Mesenchymal stem cell (in vitro differentiated cells and primary cell): ENCODE results near the gene SHISA8.

Experiments used
- DNase-seq: peaks from one replicate; pipeline ENCODE4 v3.0.0-alpha.2; 2013
- H2AFZ ChIP-seq: one replicate; pipeline ENCODE4 v1.6.1; 2013; ENCODE audit warnings: low read depth, mild to moderate bottlenecking, control low read depth, inconsistent platforms, low read length, moderate library complexity
- H2AK5ac ChIP-seq: 2 replicates; pipeline ENCODE4 v1.6.1; 2013; ENCODE audit warnings: low read length, moderate library complexity, mild to moderate bottlenecking, inconsistent platforms; ENCODE audit not compliant: severe bottlenecking
- H2BK120ac ChIP-seq: one replicate; pipeline ENCODE4 v1.6.1; 2013; ENCODE audit warnings: low read depth, mild to moderate bottlenecking, inconsistent platforms, low read length, moderate library complexity
- H2BK12ac ChIP-seq, 2 experiments: one replicate each; pipeline ENCODE4 v1.6.1; 2013; ENCODE audit warnings: inconsistent platforms in 2 of 2, low read length in 2 of 2, mild to moderate bottlenecking in 2 of 2, moderate library complexity in 2 of 2, control low read depth in 1 of 2
- H2BK15ac ChIP-seq: one replicate; pipeline ENCODE4 v1.6.1; 2013; ENCODE audit warnings: mild to moderate bottlenecking, low read depth, inconsistent platforms; ENCODE audit not compliant: poor library complexity, severe bottlenecking
- H2BK5ac ChIP-seq: 2 replicates; pipeline ENCODE4 v1.6.1; 2013; ENCODE audit warnings: low read depth, mild to moderate bottlenecking, low read length, control low read depth, inconsistent platforms; ENCODE audit not compliant: poor library complexity, severe bottlenecking
- H3K14ac ChIP-seq, 2 experiments: one replicate each; pipeline ENCODE4 v1.6.1; 2013; ENCODE audit warnings: inconsistent platforms in 2 of 2, low read length in 2 of 2, control low read depth in 1 of 2, mild to moderate bottlenecking in 1 of 2, moderate library complexity in 1 of 2
- H3K18ac ChIP-seq, 2 experiments: one replicate each; pipeline ENCODE4 v1.6.1; 2013; ENCODE audit warnings: inconsistent platforms in 2 of 2, low read length in 2 of 2, control low read depth in 1 of 2, low read depth in 1 of 2, mild to moderate bottlenecking in 1 of 2
- H3K23ac ChIP-seq, 2 experiments: one replicate each; pipeline ENCODE4 v1.6.1; 2013; ENCODE audit warnings: inconsistent platforms in 2 of 2, low read length in 2 of 2, mild to moderate bottlenecking in 2 of 2, moderate library complexity in 2 of 2, control low read depth in 1 of 2
- H3K27ac ChIP-seq: 2 replicates; pipeline ENCODE4 v1.5.1; 2013; ENCODE audit warnings: mild to moderate bottlenecking, moderate library complexity, low read length, control low read depth, inconsistent platforms; ENCODE audit not compliant: poor library complexity, severe bottlenecking
- H3K27me3 ChIP-seq, 2 experiments: 2 replicates each; pipeline versions ENCODE4 v1.6.1 to v1.7.0; 2013; ENCODE audit warnings: low read length in 2 of 2, mild to moderate bottlenecking in 2 of 2, moderate library complexity in 2 of 2, control low read depth in 1 of 2, inconsistent platforms in 1 of 2; ENCODE audit not compliant: control insufficient read depth in 1 of 2, insufficient read depth in 1 of 2
- H3K36me3 ChIP-seq, 2 experiments: 2 replicates each; pipeline versions ENCODE4 v1.6.1 to v1.7.0; 2013; ENCODE audit warnings: low read length in 2 of 2, control low read depth in 1 of 2, inconsistent platforms in 1 of 2, low read depth in 1 of 2, mild to moderate bottlenecking in 1 of 2; ENCODE audit not compliant: insufficient read depth in 2 of 2, control insufficient read depth in 1 of 2
- H3K4ac ChIP-seq, 2 experiments: one replicate each; pipeline ENCODE4 v1.6.1; 2013; ENCODE audit warnings: inconsistent platforms in 2 of 2, low read length in 2 of 2, mild to moderate bottlenecking in 2 of 2, moderate library complexity in 2 of 2, control low read depth in 1 of 2, low read depth in 1 of 2
- H3K4me1 ChIP-seq: 2 replicates; pipeline ENCODE4 v1.6.1; 2013; ENCODE audit warnings: low read depth, low read length, control low read depth; ENCODE audit not compliant: control insufficient read depth, insufficient read depth
- H3K4me2 ChIP-seq: 2 replicates; pipeline ENCODE4 v1.6.1; 2013; ENCODE audit warnings: low read length, mild to moderate bottlenecking, inconsistent platforms; ENCODE audit not compliant: poor library complexity, severe bottlenecking
- H3K4me3 ChIP-seq, 2 experiments: 2 replicates each; pipeline versions ENCODE4 v1.5.1 to v1.7.0; 2013; ENCODE audit warnings: low read length in 2 of 2, mild to moderate bottlenecking in 2 of 2, control low read depth in 1 of 2, low read depth in 1 of 2; ENCODE audit not compliant: insufficient read depth in 1 of 2
- H3K79me1 ChIP-seq: replicated peaks from 2 replicates; pipeline ENCODE4 v1.6.1; 2013; ENCODE audit warnings: mild to moderate bottlenecking, control low read depth, low read length, inconsistent platforms; ENCODE audit not compliant: poor library complexity, severe bottlenecking
- H3K9ac ChIP-seq: 2 replicates; pipeline ENCODE4 v1.7.0; 2013; ENCODE audit warnings: mild to moderate bottlenecking, low read length, moderate library complexity
- H3K9me3 ChIP-seq: 2 replicates; pipeline ENCODE4 v1.7.0; 2013; ENCODE audit warnings: mild to moderate bottlenecking, low read length; ENCODE audit not compliant: control insufficient read depth
- H4K8ac ChIP-seq: one replicate; pipeline ENCODE4 v1.6.1; 2013; ENCODE audit warnings: inconsistent platforms, mild to moderate bottlenecking, low read length, moderate library complexity
- H4K91ac ChIP-seq: one replicate; pipeline ENCODE4 v1.6.1; 2013; ENCODE audit warnings: mild to moderate bottlenecking, low read length, inconsistent platforms
- WGBS: methylation state at CpG from one replicate; pipeline ENCODE4 v1.1.7; 2013; ENCODE audit warnings: mixed read lengths; 5-methylcytosine and 5-hydroxymethylcytosine counted together

The SHISA8 gene

DNA sequence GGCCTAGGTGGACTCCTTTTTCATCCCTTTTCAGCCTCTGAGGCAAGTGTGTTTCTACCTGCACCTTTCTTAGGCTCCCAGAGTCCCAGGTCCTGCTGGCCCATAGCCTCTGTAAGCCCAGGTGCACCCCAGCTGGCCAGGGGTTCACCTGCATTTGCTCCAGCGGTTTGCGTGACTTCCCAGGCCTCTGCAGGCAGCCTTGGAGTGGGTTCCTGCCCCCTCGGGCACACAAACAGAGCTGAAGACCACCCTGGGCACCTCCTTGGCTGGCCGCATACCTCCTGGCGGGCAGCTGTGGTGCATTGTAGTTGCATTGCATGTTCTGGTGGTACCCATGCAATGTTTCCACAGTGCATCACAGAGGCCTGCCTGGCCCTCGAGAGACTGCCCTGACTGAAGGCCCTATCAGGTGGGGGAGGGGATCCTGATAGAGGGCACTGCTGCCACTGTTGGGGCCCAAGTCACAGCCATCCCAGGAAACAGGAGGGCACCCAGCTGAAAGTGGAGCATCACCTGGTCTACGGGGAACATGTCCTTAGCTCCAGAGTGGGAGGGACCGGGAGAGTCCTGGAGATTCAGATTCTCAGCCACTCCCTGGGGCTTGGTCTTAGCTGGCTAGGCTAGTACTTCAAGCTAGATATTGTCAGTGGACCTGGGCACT, 14.1 kb downstream of the SHISA8 start:
- Histone ChIP-seq H4K8ac (no peak overlapping the region), H3K4ac (no peak overlapping the region), H3K18ac (no peak overlapping the region), H3K27ac (no peak overlapping the region), H3K27me3 (no peaks in the 10 kb centered on the region), H3K4me3 (no peak overlapping the region), H3K14ac (no peak overlapping the region), H2BK15ac (no peak overlapping the region), H3K4me1 (peaks cover 8% of the 10 kb centered on the region), H3K79me1 (peaks cover 2% of the 10 kb centered on the region), H2BK120ac (no peak overlapping the region), H2AK5ac (no peak overlapping the region), H3K9ac (no peak overlapping the region), H3K4me2 (no peak overlapping the region), H2BK5ac (no peak overlapping the region), H3K23ac (no peak overlapping the region), H2AFZ (no peak overlapping the region), H3K36me3 (peaks cover 88 to 94% of the 10 kb centered on the region in 2 experiments), H3K9me3 (no peaks in the 10 kb centered on the region), H2BK12ac (no peak overlapping the region), H4K91ac (no peak overlapping the region)
- DNase-seq, result no peak
- WGBS, result 96% methylated on average over 8 of the region's 8 CpGs

- no peak overlapping the region for H2BK12ac ChIP-seq
- WGBS, result 92% methylated on average over 13 of the region's 13 CpGs
- no peak overlapping the region for H2BK15ac ChIP-seq
- H3K4me1 ChIP-seq, result peaks cover 8% of the 10 kb centered on the region
- H2AK5ac ChIP-seq, result no peak overlapping the region
- H3K9me3 ChIP-seq, result no peaks in the 10 kb centered on the region
- no peak overlapping the region for H3K14ac ChIP-seq
- no peak for DNase-seq
- no peak overlapping the region for H4K8ac ChIP-seq
- no peak overlapping the region for H3K18ac ChIP-seq
- H3K9ac ChIP-seq, result no peak overlapping the region
- H3K4me2 ChIP-seq, result no peak overlapping the region
- no peak overlapping the region for H4K91ac ChIP-seq
- H3K27me3 ChIP-seq, result no peaks in the 10 kb centered on the region
- H2BK5ac ChIP-seq, result no peak overlapping the region
- H3K23ac ChIP-seq, result no peak overlapping the region
- no peak overlapping the region for H2AFZ ChIP-seq
- no peak overlapping the region for H3K4me3 ChIP-seq
- H2BK120ac ChIP-seq, result no peak overlapping the region
- H3K79me1 ChIP-seq, result peaks cover 2% of the 10 kb centered on the region
- H3K4ac ChIP-seq, result no peak overlapping the region
- H3K27ac ChIP-seq, result no peak overlapping the region
- H3K36me3 ChIP-seq, result peaks cover 85 to 91% of the 10 kb centered on the region in 2 experiments
Observed at GRCh38 chr22:41899992-41900651, 14.8 kb downstream of the SHISA8 start.

DNA sequence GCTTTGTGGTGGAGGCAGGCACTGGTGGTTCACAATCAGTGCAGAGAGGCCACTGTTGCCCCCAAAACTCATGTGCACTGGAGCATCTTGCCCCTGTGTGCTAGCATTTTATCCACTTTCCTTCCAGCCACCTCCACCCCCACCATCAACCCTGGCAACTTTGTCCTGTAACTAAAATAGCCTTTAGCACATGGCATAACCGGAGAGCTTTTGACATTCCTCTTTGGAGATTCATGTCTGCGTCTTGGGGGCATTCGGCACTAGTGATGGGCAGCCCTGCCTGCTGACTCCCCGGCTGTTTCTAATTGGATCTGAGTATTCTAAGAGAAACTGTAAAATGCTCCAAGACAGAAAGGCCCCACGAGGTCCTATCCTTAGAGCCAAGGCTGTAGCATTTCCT, 15.8 kb downstream of the SHISA8 start:
- Histone ChIP-seq H2BK120ac (no peak overlapping the region), H4K91ac (no peak overlapping the region), H2BK12ac (no peak overlapping the region), H3K4me2 (no peak overlapping the region), H3K4me1 (peaks cover 8% of the 10 kb centered on the region), H3K23ac (no peak overlapping the region), H2AFZ (no peak overlapping the region), H3K14ac (no peak overlapping the region), H3K4me3 (no peak overlapping the region), H3K79me1 (peaks cover 4% of the 10 kb centered on the region), H3K27me3 (no peaks in the 10 kb centered on the region), H3K9me3 (no peaks in the 10 kb centered on the region), H2AK5ac (no peak overlapping the region), H3K4ac (no peak overlapping the region), H3K9ac (no peak overlapping the region), H2BK15ac (no peak overlapping the region), H4K8ac (no peak overlapping the region), H3K36me3 (peaks cover 83 to 91% of the 10 kb centered on the region in 2 experiments), H3K18ac (no peak overlapping the region), H2BK5ac (no peak overlapping the region), H3K27ac (no peak overlapping the region)
- DNase-seq, result no peak
- WGBS, result 96% methylated on average over 5 of the region's 5 CpGs

- 96% methylated on average over 11 of the region's 11 CpGs for WGBS
- H2BK15ac ChIP-seq, result no peak overlapping the region
Observed at GRCh38 chr22:41898645-41899044, 16.2 kb downstream of the SHISA8 start.

More at GRCh38 chr22:41898645-41899044, 16.2 kb downstream of the SHISA8 start:
- DNase-seq, result no peak
- Histone ChIP-seq H3K14ac (no peak overlapping the region), H3K4ac (no peak overlapping the region), H3K9ac (no peak overlapping the region), H2AFZ (no peak overlapping the region), H3K9me3 (no peaks in the 10 kb centered on the region), H4K8ac (no peak overlapping the region), H2AK5ac (no peak overlapping the region), H2BK12ac (no peak overlapping the region), H3K4me1 (peaks cover 8% of the 10 kb centered on the region), H4K91ac (no peak overlapping the region), H3K23ac (no peak overlapping the region), H2BK120ac (no peak overlapping the region), H3K79me1 (peaks cover 5% of the 10 kb centered on the region), H3K27me3 (no peaks in the 10 kb centered on the region), H3K4me2 (no peak overlapping the region), H3K18ac (no peak overlapping the region), H2BK5ac (no peak overlapping the region), H3K27ac (no peak overlapping the region), H3K36me3 (peaks cover 82 to 91% of the 10 kb centered on the region in 2 experiments), H3K4me3 (no peak overlapping the region)
